GM23338 (cell line): ENCODE results near the gene CTNNA2. TPM values are rescaled to one million over a fixed set of nuclear protein-coding genes. Genes with fewer than 3 reads are reported as not detected.

Source experiments
- ATAC-seq: fragments of 200-7000 bp; cut with Tn5 transposase; 3 replicates; pipeline ENCODE4 v1.9.1; 2020
- DNase-seq: peaks from one replicate; pipeline ENCODE4 v3.0.0-alpha.2; 2015; ENCODE audit warnings: low spot score
- H2AFZ ChIP-seq: fragments of 200-600 bp; sonication (generic); 2 replicates; pipeline ENCODE4 v1.8.0; 2016; ENCODE audit warnings: antibody characterized with exemption, mild to moderate bottlenecking, moderate library complexity
- H3F3A ChIP-seq: fragments of 200-600 bp; sonication (generic); replicated peaks from 2 replicates; pipeline ENCODE4 v1.8.0; 2017; ENCODE audit warnings: antibody characterized with exemption, mixed run types, low read depth
- H3K27ac ChIP-seq: fragments of 200-600 bp; sonication (generic); 2 replicates; pipeline ENCODE4 v1.6.1; 2016; ENCODE audit warnings: low read depth
- H3K27me3 ChIP-seq: fragments of 200-600 bp; sonication (generic); 2 replicates; pipeline ENCODE4 v1.8.0; 2016; ENCODE audit warnings: mild to moderate bottlenecking, mixed run types, moderate library complexity; ENCODE audit not compliant: insufficient read depth
- H3K36me3 ChIP-seq: fragments of 200-600 bp; sonication (generic); 2 replicates; pipeline ENCODE4 v1.8.0; 2016; ENCODE audit warnings: mild to moderate bottlenecking; ENCODE audit not compliant: insufficient read depth
- H3K4me1 ChIP-seq: fragments of 200-600 bp; sonication (generic); 2 replicates; pipeline ENCODE4 v1.8.0; 2016; ENCODE audit warnings: mild to moderate bottlenecking, moderate library complexity; ENCODE audit not compliant: insufficient read depth
- H3K4me2 ChIP-seq: fragments of 200-600 bp; sonication (generic); 2 replicates; pipeline ENCODE4 v1.7.1; 2017; ENCODE audit warnings: mixed run types
- H3K4me3 ChIP-seq: fragments of 200-600 bp; sonication (generic); 2 replicates; pipeline ENCODE4 v1.6.1; 2016; ENCODE audit warnings: mixed run types
- H3K79me2 ChIP-seq: fragments of 200-600 bp; sonication (generic); replicated peaks from 2 replicates; pipeline ENCODE4 v1.8.0; 2017; ENCODE audit warnings: mild to moderate bottlenecking; ENCODE audit not compliant: insufficient read depth
- H3K9me2 ChIP-seq: fragments of 200-600 bp; sonication (generic); 2 replicates; pipeline ENCODE4 v1.8.0; 2017; ENCODE audit not compliant: insufficient read depth
- H4K20me1 ChIP-seq: fragments of 200-600 bp; sonication (generic); replicated peaks from 2 replicates; pipeline ENCODE4 v1.8.0; 2017; ENCODE audit warnings: mild to moderate bottlenecking; ENCODE audit not compliant: insufficient read depth
- H3K27ac Mint-ChIP-seq: 2 replicates; pipeline ENCODE4 v1.8.0; 2020; ENCODE audit warnings: inconsistent platforms, mild to moderate bottlenecking, moderate library complexity, mixed read lengths
- H3K27me3 Mint-ChIP-seq: 3 replicates; pipeline ENCODE4 v1.8.0; 2022; ENCODE audit warnings: low read depth, mild to moderate bottlenecking, moderate library complexity, mixed read lengths, inconsistent platforms; ENCODE audit not compliant: insufficient read depth, poor library complexity
- H3K36me3 Mint-ChIP-seq: 3 replicates; pipeline ENCODE4 v1.8.0; 2021; ENCODE audit warnings: low read depth, mild to moderate bottlenecking, inconsistent platforms, moderate library complexity, mixed read lengths
- H3K4me1 Mint-ChIP-seq: 3 replicates; pipeline ENCODE4 v1.8.0; 2020; ENCODE audit warnings: mild to moderate bottlenecking, inconsistent platforms, mixed read lengths
- H3K4me3 Mint-ChIP-seq: 3 replicates; pipeline ENCODE4 v1.8.0; 2021; ENCODE audit warnings: moderate library complexity, mild to moderate bottlenecking, inconsistent platforms, mixed read lengths
- H3K9me3 Mint-ChIP-seq: 3 replicates; pipeline ENCODE4 v1.8.0; 2020; ENCODE audit warnings: moderate library complexity, mild to moderate bottlenecking, inconsistent platforms, mixed read lengths
- CREB1 ChIP-seq: fragments of 250-450 bp; sonication (Bioruptor Pico); IDR thresholded peaks from 2 replicates; pipeline ENCODE4 v1.5.0; 2020; ENCODE audit warnings: low read depth, mild to moderate bottlenecking, moderate library complexity
- EZH2 ChIP-seq: fragments of 200-600 bp; sonication (generic); IDR thresholded peaks from one replicate; pipeline ENCODE4 v1.8.0; 2017; ENCODE audit warnings: antibody characterized with exemption, mild to moderate bottlenecking, low read depth; ENCODE audit not compliant: unreplicated experiment
- EZH2phosphoT487 ChIP-seq: fragments of 200-600 bp; sonication (generic); IDR thresholded peaks from one replicate; pipeline ENCODE4 v1.8.1; 2018; ENCODE audit warnings: antibody characterized with exemption; ENCODE audit not compliant: unreplicated experiment
- JUNB ChIP-seq: IDR thresholded peaks from one replicate; pipeline ENCODE4 v1.6.1; 2016; ENCODE audit warnings: antibody characterized with exemption; ENCODE audit not compliant: unreplicated experiment
- NANOG ChIP-seq: IDR thresholded peaks from 2 replicates; pipeline ENCODE4 v1.6.1; 2016; ENCODE audit warnings: antibody characterized with exemption, borderline replicate concordance
- POLR2AphosphoS5 ChIP-seq: IDR thresholded peaks from 2 replicates; pipeline ENCODE4 v1.6.1; 2016; ENCODE audit warnings: antibody characterized with exemption, low read depth
- STAT1 ChIP-seq: IDR thresholded peaks from one replicate; pipeline ENCODE4 v1.6.1; 2016; ENCODE audit warnings: antibody characterized with exemption; ENCODE audit not compliant: unreplicated experiment
- ZNF114 ChIP-seq: fragments of 250-450 bp; sonication (Bioruptor Pico); IDR thresholded peaks from 2 replicates; pipeline ENCODE4 v1.5.0; 2020; ENCODE audit warnings: mild to moderate bottlenecking, moderate library complexity
- ZNF331 ChIP-seq: fragments of 250-450 bp; sonication (Bioruptor Pico); IDR thresholded peaks from 2 replicates; pipeline ENCODE4 v1.5.0; 2020; ENCODE audit warnings: low read depth, mild to moderate bottlenecking, moderate library complexity
- polyA plus RNA-seq: library from polyadenylated mRNA; unstranded; fragments of >200 nt; fragmentation: Nextera tagmentation; extraction: Ambion mirVana; gene quantifications from 2 replicates; pipeline ENCODE4 v1.2.1, GENCODE V29; 2016
- total RNA-seq: library from RNA; depleted of rRNA; stranded (reverse); fragments of >200 nt; shearing (Covaris generic); gene quantifications from 2 replicates; pipeline ENCODE4 v1.2.3, GENCODE V29; 2014
- TF ChIP-seq, protein P1 (sequence below): fragments of 250-450 bp; sonication (Bioruptor Pico); IDR thresholded peaks from 2 replicates; pipeline ENCODE4 v1.5.0; 2020; ENCODE audit warnings: mild to moderate bottlenecking, moderate library complexity
- TF ChIP-seq, protein P2 (sequence below): IDR thresholded peaks from one replicate; pipeline ENCODE4 v1.6.1; 2018; ENCODE audit warnings: antibody characterized with exemption; ENCODE audit not compliant: unreplicated experiment
- TF ChIP-seq, protein P3 (sequence below), 2 experiments: fragments of 200-600 bp in 1 of 2; sonication (generic) in 1 of 2; conservative IDR thresholded peaks; 2 replicates each; pipeline versions ENCODE4 v1.5.1 to v1.6.1; 2016 to 2017; ENCODE audit warnings: antibody characterized with exemption in 2 of 2, low read depth in 2 of 2, mild to moderate bottlenecking in 2 of 2, moderate library complexity in 1 of 2
- TF ChIP-seq, protein P4 (sequence below): IDR thresholded peaks from 2 replicates; pipeline ENCODE4 v1.6.1; 2016; ENCODE audit warnings: antibody characterized with exemption

The CTNNA2 gene
- total and polyA plus RNA-seq, 2 experiments from 2014 or later = 6.4 to 15.6 TPM

DNA sequence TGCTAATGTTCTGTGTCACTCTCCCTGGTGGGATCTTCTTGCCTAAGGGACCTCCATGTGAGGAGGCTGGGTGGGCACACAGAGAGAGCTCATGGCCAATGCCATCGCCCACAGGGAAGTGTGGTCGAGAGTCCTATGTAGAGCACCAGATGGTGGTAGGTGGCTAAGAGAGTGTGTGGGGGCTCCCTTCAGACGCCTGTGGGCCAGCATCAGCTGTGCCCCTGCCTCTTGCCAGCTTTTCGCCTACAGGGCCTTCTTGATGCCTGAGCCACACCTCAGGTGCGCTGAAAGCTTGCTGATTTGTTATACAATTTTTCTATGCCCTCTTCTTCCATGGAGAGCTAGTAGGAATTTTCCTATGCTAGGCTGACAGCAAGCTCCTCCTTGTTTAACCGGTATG, 753.4 kb downstream of the CTNNA2 start:
- ATAC-seq = no peak
- no peaks in the 10 kb centered on the region for H4K20me1 ChIP-seq
- H3K27ac ChIP-seq = no peak overlapping the region
- TF ChIP-seq NANOG (no peak), ZNF331 (CRISPR knock-in tag) (no peak), EZH2 (no peak), STAT1 (no peak), POLR2AphosphoS5 (no peak), CREB1 (CRISPR knock-in tag) (no peak), ZNF114 (no peak), JUNB (no peak), EZH2phosphoT487 (no peak)
- TF ChIP-seq, protein P1, sequence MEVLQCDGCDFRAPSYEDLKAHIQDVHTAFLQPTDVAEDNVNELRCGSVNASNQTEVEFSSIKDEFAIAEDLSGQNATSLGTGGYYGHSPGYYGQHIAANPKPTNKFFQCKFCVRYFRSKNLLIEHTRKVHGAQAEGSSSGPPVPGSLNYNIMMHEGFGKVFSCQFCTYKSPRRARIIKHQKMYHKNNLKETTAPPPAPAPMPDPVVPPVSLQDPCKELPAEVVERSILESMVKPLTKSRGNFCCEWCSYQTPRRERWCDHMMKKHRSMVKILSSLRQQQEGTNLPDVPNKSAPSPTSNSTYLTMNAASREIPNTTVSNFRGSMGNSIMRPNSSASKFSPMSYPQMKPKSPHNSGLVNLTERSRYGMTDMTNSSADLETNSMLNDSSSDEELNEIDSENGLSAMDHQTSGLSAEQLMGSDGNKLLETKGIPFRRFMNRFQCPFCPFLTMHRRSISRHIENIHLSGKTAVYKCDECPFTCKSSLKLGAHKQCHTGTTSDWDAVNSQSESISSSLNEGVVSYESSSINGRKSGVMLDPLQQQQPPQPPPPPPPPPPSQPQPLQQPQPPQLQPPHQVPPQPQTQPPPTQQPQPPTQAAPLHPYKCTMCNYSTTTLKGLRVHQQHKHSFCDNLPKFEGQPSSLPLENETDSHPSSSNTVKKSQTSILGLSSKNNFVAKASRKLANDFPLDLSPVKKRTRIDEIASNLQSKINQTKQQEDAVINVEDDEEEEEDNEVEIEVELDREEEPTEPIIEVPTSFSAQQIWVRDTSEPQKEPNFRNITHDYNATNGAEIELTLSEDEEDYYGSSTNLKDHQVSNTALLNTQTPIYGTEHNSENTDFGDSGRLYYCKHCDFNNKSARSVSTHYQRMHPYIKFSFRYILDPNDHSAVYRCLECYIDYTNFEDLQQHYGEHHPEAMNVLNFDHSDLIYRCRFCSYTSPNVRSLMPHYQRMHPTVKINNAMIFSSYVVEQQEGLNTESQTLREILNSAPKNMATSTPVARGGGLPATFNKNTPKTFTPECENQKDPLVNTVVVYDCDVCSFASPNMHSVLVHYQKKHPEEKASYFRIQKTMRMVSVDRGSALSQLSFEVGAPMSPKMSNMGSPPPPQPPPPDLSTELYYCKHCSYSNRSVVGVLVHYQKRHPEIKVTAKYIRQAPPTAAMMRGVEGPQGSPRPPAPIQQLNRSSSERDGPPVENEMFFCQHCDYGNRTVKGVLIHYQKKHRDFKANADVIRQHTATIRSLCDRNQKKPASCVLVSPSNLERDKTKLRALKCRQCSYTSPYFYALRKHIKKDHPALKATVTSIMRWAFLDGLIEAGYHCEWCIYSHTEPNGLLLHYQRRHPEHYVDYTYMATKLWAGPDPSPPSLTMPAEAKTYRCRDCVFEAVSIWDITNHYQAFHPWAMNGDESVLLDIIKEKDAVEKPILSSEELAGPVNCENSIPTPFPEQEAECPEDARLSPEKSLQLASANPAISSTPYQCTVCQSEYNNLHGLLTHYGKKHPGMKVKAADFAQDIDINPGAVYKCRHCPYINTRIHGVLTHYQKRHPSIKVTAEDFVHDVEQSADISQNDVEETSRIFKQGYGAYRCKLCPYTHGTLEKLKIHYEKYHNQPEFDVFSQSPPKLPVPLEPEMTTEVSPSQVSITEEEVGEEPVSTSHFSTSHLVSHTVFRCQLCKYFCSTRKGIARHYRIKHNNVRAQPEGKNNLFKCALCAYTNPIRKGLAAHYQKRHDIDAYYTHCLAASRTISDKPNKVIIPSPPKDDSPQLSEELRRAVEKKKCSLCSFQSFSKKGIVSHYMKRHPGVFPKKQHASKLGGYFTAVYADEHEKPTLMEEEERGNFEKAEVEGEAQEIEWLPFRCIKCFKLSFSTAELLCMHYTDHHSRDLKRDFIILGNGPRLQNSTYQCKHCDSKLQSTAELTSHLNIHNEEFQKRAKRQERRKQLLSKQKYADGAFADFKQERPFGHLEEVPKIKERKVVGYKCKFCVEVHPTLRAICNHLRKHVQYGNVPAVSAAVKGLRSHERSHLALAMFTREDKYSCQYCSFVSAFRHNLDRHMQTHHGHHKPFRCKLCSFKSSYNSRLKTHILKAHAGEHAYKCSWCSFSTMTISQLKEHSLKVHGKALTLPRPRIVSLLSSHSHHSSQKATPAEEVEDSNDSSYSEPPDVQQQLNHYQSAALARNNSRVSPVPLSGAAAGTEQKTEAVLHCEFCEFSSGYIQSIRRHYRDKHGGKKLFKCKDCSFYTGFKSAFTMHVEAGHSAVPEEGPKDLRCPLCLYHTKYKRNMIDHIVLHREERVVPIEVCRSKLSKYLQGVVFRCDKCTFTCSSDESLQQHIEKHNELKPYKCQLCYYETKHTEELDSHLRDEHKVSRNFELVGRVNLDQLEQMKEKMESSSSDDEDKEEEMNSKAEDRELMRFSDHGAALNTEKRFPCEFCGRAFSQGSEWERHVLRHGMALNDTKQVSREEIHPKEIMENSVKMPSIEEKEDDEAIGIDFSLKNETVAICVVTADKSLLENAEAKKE = no peak
- TF ChIP-seq, protein P2, sequence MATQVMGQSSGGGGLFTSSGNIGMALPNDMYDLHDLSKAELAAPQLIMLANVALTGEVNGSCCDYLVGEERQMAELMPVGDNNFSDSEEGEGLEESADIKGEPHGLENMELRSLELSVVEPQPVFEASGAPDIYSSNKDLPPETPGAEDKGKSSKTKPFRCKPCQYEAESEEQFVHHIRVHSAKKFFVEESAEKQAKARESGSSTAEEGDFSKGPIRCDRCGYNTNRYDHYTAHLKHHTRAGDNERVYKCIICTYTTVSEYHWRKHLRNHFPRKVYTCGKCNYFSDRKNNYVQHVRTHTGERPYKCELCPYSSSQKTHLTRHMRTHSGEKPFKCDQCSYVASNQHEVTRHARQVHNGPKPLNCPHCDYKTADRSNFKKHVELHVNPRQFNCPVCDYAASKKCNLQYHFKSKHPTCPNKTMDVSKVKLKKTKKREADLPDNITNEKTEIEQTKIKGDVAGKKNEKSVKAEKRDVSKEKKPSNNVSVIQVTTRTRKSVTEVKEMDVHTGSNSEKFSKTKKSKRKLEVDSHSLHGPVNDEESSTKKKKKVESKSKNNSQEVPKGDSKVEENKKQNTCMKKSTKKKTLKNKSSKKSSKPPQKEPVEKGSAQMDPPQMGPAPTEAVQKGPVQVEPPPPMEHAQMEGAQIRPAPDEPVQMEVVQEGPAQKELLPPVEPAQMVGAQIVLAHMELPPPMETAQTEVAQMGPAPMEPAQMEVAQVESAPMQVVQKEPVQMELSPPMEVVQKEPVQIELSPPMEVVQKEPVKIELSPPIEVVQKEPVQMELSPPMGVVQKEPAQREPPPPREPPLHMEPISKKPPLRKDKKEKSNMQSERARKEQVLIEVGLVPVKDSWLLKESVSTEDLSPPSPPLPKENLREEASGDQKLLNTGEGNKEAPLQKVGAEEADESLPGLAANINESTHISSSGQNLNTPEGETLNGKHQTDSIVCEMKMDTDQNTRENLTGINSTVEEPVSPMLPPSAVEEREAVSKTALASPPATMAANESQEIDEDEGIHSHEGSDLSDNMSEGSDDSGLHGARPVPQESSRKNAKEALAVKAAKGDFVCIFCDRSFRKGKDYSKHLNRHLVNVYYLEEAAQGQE = no peak
- TF ChIP-seq, protein P3, sequence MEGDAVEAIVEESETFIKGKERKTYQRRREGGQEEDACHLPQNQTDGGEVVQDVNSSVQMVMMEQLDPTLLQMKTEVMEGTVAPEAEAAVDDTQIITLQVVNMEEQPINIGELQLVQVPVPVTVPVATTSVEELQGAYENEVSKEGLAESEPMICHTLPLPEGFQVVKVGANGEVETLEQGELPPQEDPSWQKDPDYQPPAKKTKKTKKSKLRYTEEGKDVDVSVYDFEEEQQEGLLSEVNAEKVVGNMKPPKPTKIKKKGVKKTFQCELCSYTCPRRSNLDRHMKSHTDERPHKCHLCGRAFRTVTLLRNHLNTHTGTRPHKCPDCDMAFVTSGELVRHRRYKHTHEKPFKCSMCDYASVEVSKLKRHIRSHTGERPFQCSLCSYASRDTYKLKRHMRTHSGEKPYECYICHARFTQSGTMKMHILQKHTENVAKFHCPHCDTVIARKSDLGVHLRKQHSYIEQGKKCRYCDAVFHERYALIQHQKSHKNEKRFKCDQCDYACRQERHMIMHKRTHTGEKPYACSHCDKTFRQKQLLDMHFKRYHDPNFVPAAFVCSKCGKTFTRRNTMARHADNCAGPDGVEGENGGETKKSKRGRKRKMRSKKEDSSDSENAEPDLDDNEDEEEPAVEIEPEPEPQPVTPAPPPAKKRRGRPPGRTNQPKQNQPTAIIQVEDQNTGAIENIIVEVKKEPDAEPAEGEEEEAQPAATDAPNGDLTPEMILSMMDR (conservative IDR thresholded peaks at IDR 0.05; ENCODE audit: low read depth in 2 of 2) = no peak
- TF ChIP-seq, protein P4, sequence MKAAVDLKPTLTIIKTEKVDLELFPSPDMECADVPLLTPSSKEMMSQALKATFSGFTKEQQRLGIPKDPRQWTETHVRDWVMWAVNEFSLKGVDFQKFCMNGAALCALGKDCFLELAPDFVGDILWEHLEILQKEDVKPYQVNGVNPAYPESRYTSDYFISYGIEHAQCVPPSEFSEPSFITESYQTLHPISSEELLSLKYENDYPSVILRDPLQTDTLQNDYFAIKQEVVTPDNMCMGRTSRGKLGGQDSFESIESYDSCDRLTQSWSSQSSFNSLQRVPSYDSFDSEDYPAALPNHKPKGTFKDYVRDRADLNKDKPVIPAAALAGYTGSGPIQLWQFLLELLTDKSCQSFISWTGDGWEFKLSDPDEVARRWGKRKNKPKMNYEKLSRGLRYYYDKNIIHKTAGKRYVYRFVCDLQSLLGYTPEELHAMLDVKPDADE = no peak
- no peaks in the 10 kb centered on the region for H3K79me2 ChIP-seq
- no peak overlapping the region for H3K4me2 ChIP-seq
- Mint-ChIP-seq H3K27ac (no peak overlapping the region), H3K36me3 (no peaks in the 10 kb centered on the region), H3K27me3 (no peaks in the 10 kb centered on the region), H3K4me3 (no peak overlapping the region), H3K4me1 (no peaks in the 10 kb centered on the region), H3K9me3 (peaks cover 2% of the 10 kb centered on the region; the same call in 1 of the 3 replicates)
- no peak overlapping the region for H2AFZ ChIP-seq
- no peak for DNase-seq
- peaks cover 4% of the 10 kb centered on the region; the same call in 1 of the 2 replicates for H3K4me1 ChIP-seq
- H3K9me2 ChIP-seq = peaks cover 14% of the 10 kb centered on the region; the same call in 1 of the 2 replicates
- no peak overlapping the region for H3K4me3 ChIP-seq
- H3K27me3 ChIP-seq = no peaks in the 10 kb centered on the region
- H3F3A ChIP-seq = no peaks in the 10 kb centered on the region
- no peaks in the 10 kb centered on the region for H3K36me3 ChIP-seq
